Measurements from ENCODE around the gene AKNA. TPM values are rescaled to one million over a fixed set of nuclear protein-coding genes. Genes with fewer than 3 reads are reported as not detected.

Gene AKNA
- polyA plus RNA-seq, 1 of the 3 experiments (the other 2 are of a cell fraction), result 0.84 TPM

DNA sequence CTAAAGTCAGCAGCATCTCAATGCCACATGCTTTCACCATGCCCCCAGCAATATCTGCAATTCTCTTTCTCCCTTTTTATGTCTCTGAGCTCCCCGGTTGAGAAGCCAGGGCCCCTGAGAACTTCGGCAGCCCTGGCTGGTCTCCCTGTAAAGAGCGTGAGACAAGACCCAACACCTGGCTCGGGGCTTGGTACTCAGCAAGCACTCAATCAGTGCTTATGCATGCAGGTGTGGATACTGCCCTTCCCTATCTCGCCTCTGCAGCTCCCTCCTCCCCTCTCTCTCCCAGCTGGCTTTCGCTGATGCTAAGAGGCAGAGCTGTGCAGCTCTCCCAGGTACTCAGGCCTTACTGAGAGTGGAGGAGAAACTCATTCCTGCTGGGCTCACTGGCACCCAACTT, 41.7 kb upstream of the AKNA start:
- DNase-seq, result no peak
- no peaks in the 10 kb centered on the region for H4K20me1 ChIP-seq (ENCODE audit: insufficient read depth)
- H3K27ac ChIP-seq (ENCODE audit: low read depth in 2 of 2, low read length in 1 of 2), result no peak overlapping the region
- ChIA-PET CTCF (interaction anchor here (0.9 to 1.4 kb wide), 3 partner anchors 24 to 252 kb away, joined by 3 to 8 read pairs (median 4); no protein-coding TSS in a partner anchor), POLR2A (no interaction called here)
- TF ChIP-seq, protein P1, sequence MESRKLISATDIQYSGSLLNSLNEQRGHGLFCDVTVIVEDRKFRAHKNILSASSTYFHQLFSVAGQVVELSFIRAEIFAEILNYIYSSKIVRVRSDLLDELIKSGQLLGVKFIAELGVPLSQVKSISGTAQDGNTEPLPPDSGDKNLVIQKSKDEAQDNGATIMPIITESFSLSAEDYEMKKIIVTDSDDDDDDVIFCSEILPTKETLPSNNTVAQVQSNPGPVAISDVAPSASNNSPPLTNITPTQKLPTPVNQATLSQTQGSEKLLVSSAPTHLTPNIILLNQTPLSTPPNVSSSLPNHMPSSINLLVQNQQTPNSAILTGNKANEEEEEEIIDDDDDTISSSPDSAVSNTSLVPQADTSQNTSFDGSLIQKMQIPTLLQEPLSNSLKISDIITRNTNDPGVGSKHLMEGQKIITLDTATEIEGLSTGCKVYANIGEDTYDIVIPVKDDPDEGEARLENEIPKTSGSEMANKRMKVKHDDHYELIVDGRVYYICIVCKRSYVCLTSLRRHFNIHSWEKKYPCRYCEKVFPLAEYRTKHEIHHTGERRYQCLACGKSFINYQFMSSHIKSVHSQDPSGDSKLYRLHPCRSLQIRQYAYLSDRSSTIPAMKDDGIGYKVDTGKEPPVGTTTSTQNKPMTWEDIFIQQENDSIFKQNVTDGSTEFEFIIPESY (IDR thresholded peaks at IDR 0.05; ENCODE audit: borderline replicate concordance, low read depth), result no peak
- TF ChIP-seq RAD21 (IDR thresholded peaks at IDR 0.05; ENCODE audit: low read length) (no peak), EP300 (IDR thresholded peaks at IDR 0.05; ENCODE audit: borderline replicate concordance in 1 of 2, low read depth in 1 of 2, low read length in 1 of 2) (no peak), FOXJ3 (CRISPR knock-in tag; IDR thresholded peaks at IDR 0.05) (no peak), TCF12 (IDR thresholded peaks at IDR 0.05) (no peak), FOSL2 (IDR thresholded peaks at IDR 0.05; ENCODE audit: borderline replicate concordance, low read depth) (no peak)
- TF ChIP-seq, protein P2, sequence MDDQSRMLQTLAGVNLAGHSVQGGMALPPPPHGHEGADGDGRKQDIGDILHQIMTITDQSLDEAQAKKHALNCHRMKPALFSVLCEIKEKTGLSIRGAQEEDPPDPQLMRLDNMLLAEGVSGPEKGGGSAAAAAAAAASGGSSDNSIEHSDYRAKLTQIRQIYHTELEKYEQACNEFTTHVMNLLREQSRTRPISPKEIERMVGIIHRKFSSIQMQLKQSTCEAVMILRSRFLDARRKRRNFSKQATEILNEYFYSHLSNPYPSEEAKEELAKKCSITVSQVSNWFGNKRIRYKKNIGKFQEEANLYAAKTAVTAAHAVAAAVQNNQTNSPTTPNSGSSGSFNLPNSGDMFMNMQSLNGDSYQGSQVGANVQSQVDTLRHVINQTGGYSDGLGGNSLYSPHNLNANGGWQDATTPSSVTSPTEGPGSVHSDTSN (IDR thresholded peaks at IDR 0.05), result no peak
- H3K9me2 ChIP-seq, result no peaks in the 10 kb centered on the region
- H3K4me2 ChIP-seq, result no peak overlapping the region
- H3K4me1 ChIP-seq (ENCODE audit: control insufficient read depth in 1 of 2, insufficient read depth in 2 of 2, low read depth in 1 of 2, low read length in 1 of 2), result no peaks in the 10 kb centered on the region
- no peaks in the 10 kb centered on the region for H3K9me3 ChIP-seq
- H3K36me3 ChIP-seq (replicated peaks in 1 of 2; ENCODE audit: control insufficient read depth in 1 of 2, insufficient read depth in 2 of 2, low read length in 1 of 2), result no peaks in the 10 kb centered on the region
- no peaks in the 10 kb centered on the region; the same call in 1 of the 2 replicates for H3K27me3 ChIP-seq (ENCODE audit: insufficient read depth)
- H3K79me2 ChIP-seq (ENCODE audit: insufficient read depth), result no peaks in the 10 kb centered on the region
- H2AFZ ChIP-seq (ENCODE audit: low read depth), result no peak overlapping the region
- no peaks in the 10 kb centered on the region for H3F3A ChIP-seq (replicated peaks; ENCODE audit: insufficient read depth)
- 57% methylated on average over 6 of the region's 6 CpGs for WGBS (ENCODE audit: low lambda C conversion rate)
- no peak overlapping the region for H3K9ac ChIP-seq
- H3K4me3 ChIP-seq (ENCODE audit: low read depth in 2 of 2, low read length in 1 of 2), result no peak overlapping the region

DNA sequence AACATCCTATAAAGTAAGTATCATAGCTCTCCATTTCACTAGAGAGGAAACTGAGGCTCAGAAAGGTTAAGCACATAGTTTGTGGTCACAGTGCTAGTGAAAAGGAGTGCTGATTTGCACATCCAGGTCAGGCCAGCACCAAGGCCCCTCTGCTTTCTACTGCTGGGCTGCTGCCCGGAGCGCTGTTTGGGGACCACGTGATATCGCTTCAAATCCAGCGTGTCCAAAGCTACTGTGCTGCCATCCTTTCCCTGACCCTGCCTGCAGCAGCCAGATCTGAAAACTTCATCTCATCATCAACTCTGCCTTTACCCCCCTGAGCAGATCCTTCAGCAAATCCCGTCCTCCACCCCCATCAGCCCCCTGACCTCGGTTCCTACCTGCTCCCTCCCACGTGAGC, 40.7 kb upstream of the AKNA start:
- CTCF ChIA-PET, result interaction anchor here (1.2 to 1.4 kb wide), 4 partner anchors 15 to 253 kb away, joined by 3 to 6 read pairs (median 3); no protein-coding TSS in a partner anchor
- POLR2A ChIA-PET, result no interaction called here
- Histone ChIP-seq H3K27ac (ENCODE audit: low read depth in 2 of 2, low read length in 1 of 2) (no peak overlapping the region), H3F3A (replicated peaks; ENCODE audit: insufficient read depth) (no peaks in the 10 kb centered on the region), H3K27me3 (ENCODE audit: insufficient read depth) (no peaks in the 10 kb centered on the region; the same call in 1 of the 2 replicates), H3K36me3 (replicated peaks in 1 of 2; ENCODE audit: control insufficient read depth in 1 of 2, insufficient read depth in 2 of 2, low read length in 1 of 2) (no peaks in the 10 kb centered on the region), H3K4me3 (ENCODE audit: low read depth in 2 of 2, low read length in 1 of 2) (no peak overlapping the region), H4K20me1 (ENCODE audit: insufficient read depth) (no peaks in the 10 kb centered on the region), H3K4me1 (ENCODE audit: control insufficient read depth in 1 of 2, insufficient read depth in 2 of 2, low read depth in 1 of 2, low read length in 1 of 2) (no peaks in the 10 kb centered on the region), H3K4me2 (no peak overlapping the region), H3K79me2 (ENCODE audit: insufficient read depth) (no peaks in the 10 kb centered on the region), H3K9me3 (no peaks in the 10 kb centered on the region), H3K9me2 (no peaks in the 10 kb centered on the region), H3K9ac (no peak overlapping the region), H2AFZ (ENCODE audit: low read depth) (no peak overlapping the region)
- 74% methylated on average over 8 of the region's 8 CpGs for WGBS (ENCODE audit: low lambda C conversion rate)
- no peak for DNase-seq
- TF ChIP-seq, protein P2 (IDR thresholded peaks at IDR 0.05), result no peak
- no peak for TF ChIP-seq TEAD4 (IDR thresholded peaks at IDR 0.05; ENCODE audit: borderline replicate concordance, insufficient read depth)
- TF ChIP-seq NFIC (IDR thresholded peaks at IDR 0.05; ENCODE audit: borderline replicate concordance), result no peak
- TF ChIP-seq RCOR1 (IDR thresholded peaks at IDR 0.05; ENCODE audit: low read length), result no peak
- TF ChIP-seq TCF12 (IDR thresholded peaks at IDR 0.05), result no peak
- no peak for TF ChIP-seq NRF1 (IDR thresholded peaks at IDR 0.05; ENCODE audit: low read depth, low read length)
- TF ChIP-seq FOXJ3 (CRISPR knock-in tag; IDR thresholded peaks at IDR 0.05), result no peak
- TF ChIP-seq, protein P3, sequence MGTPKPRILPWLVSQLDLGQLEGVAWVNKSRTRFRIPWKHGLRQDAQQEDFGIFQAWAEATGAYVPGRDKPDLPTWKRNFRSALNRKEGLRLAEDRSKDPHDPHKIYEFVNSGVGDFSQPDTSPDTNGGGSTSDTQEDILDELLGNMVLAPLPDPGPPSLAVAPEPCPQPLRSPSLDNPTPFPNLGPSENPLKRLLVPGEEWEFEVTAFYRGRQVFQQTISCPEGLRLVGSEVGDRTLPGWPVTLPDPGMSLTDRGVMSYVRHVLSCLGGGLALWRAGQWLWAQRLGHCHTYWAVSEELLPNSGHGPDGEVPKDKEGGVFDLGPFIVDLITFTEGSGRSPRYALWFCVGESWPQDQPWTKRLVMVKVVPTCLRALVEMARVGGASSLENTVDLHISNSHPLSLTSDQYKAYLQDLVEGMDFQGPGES (IDR thresholded peaks at IDR 0.05; ENCODE audit: low read depth, low read length), result no peak
- TF ChIP-seq, protein P4, sequence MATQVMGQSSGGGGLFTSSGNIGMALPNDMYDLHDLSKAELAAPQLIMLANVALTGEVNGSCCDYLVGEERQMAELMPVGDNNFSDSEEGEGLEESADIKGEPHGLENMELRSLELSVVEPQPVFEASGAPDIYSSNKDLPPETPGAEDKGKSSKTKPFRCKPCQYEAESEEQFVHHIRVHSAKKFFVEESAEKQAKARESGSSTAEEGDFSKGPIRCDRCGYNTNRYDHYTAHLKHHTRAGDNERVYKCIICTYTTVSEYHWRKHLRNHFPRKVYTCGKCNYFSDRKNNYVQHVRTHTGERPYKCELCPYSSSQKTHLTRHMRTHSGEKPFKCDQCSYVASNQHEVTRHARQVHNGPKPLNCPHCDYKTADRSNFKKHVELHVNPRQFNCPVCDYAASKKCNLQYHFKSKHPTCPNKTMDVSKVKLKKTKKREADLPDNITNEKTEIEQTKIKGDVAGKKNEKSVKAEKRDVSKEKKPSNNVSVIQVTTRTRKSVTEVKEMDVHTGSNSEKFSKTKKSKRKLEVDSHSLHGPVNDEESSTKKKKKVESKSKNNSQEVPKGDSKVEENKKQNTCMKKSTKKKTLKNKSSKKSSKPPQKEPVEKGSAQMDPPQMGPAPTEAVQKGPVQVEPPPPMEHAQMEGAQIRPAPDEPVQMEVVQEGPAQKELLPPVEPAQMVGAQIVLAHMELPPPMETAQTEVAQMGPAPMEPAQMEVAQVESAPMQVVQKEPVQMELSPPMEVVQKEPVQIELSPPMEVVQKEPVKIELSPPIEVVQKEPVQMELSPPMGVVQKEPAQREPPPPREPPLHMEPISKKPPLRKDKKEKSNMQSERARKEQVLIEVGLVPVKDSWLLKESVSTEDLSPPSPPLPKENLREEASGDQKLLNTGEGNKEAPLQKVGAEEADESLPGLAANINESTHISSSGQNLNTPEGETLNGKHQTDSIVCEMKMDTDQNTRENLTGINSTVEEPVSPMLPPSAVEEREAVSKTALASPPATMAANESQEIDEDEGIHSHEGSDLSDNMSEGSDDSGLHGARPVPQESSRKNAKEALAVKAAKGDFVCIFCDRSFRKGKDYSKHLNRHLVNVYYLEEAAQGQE (IDR thresholded peaks at IDR 0.05; ENCODE audit: low read depth, low read length), result no peak
- no peak for TF ChIP-seq FOSL2 (IDR thresholded peaks at IDR 0.05; ENCODE audit: borderline replicate concordance, low read depth)
- TF ChIP-seq, protein P5, sequence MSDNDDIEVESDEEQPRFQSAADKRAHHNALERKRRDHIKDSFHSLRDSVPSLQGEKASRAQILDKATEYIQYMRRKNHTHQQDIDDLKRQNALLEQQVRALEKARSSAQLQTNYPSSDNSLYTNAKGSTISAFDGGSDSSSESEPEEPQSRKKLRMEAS (IDR thresholded peaks at IDR 0.05; ENCODE audit: low read depth), result no peak
- TF ChIP-seq, protein P1 (IDR thresholded peaks at IDR 0.05; ENCODE audit: borderline replicate concordance, low read depth), result no peak
